Measurements from ENCODE around the gene NBEA.

GRCh38 chr13:34964558-34964957, 22.5 kb downstream of the NBEA start:
- TF ChIP-seq YY1 (IDR thresholded peaks at IDR 0.05; ENCODE audit: insufficient read depth, insufficient read length) (no peak), ZNF274 (IDR thresholded peaks at IDR 0.05; ENCODE audit: low read depth, low read length) (no peak)

Data from NT2/D1 (cell line).